Measurements from ENCODE around the gene VIL1.

VIL1 gene

DNA sequence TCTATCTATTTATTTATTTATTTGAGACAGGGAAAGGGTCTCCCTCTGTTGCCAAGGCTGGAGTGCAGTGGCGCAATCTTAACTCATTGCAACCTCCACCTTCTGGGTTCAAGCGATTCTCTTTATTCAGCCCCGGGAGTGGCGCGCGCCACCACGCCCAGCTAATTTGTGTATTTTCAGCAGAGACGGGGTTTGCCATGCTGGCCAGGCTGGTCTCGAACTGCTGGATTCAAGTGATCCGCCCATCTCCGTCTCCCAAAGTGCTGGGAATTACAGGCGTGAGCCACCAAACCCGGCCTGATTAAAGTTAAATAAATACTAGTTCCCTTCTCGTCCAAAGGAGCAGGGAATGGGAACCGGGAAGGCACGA lies 23.5 kb upstream of the VIL1 start:
- DNase-seq (ENCODE audit: extremely low read depth, insufficient read length) = no peak
- Histone ChIP-seq H3K27me3 (replicated peaks; ENCODE audit: control insufficient read depth, insufficient read depth, low read length) (no peaks in the 10 kb centered on the region), H3K36me3 (ENCODE audit: control insufficient read depth, insufficient read depth, low read length) (no peaks in the 10 kb centered on the region), H3K4me3 (replicated peaks; ENCODE audit: low read depth, low read length) (peak overlapping the region; percentile 48)
- TF ChIP-seq, protein P1, sequence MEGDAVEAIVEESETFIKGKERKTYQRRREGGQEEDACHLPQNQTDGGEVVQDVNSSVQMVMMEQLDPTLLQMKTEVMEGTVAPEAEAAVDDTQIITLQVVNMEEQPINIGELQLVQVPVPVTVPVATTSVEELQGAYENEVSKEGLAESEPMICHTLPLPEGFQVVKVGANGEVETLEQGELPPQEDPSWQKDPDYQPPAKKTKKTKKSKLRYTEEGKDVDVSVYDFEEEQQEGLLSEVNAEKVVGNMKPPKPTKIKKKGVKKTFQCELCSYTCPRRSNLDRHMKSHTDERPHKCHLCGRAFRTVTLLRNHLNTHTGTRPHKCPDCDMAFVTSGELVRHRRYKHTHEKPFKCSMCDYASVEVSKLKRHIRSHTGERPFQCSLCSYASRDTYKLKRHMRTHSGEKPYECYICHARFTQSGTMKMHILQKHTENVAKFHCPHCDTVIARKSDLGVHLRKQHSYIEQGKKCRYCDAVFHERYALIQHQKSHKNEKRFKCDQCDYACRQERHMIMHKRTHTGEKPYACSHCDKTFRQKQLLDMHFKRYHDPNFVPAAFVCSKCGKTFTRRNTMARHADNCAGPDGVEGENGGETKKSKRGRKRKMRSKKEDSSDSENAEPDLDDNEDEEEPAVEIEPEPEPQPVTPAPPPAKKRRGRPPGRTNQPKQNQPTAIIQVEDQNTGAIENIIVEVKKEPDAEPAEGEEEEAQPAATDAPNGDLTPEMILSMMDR (IDR thresholded peaks at IDR 0.05; ENCODE audit: insufficient read depth, low read length, poor library complexity, severe bottlenecking) = no peak

DNA sequence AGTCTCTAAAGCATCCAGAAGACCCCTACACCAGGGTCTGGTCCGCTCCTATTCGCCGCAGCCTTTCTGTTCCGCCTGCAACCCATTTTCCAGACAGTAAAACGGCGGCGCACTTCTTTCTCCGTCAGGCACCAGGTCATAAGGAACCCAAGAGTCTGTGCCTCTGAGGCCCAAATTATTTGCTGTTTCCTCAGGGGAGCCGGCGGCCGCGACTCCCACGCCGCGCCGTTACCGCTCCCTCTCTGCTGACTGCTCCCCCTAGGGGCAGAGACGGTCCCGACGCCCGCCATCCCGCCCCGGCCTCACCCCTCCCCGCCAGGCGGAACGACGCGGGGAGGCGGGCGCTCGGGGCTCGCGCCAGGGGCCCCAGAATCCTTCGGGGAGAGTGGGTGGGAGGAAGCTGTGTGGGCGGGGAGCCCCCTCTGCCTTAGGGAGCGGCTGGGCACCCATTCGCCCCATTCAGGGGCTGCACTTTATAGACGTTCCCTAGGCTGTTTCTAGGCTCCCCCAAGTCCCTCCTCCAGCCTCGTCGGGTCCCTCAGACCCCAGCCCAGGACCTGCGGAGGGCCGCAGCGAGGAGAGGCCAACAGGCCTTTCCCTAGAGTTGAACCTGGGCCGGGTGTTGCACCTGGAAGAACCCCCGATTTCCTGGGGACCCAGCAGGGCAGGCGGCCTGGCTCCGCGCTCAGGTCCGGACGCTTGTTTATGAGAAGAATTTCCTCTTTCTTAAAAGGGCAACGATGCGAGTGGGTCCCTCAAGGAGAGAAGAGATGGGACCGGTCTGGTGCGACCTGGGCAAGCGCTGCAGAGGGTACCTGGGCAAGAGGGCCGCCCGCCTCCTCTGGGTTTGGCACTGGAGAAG lies 22.9 kb upstream of the VIL1 start:
- no peaks in the 10 kb centered on the region for H3K27me3 ChIP-seq (replicated peaks; ENCODE audit: control insufficient read depth, insufficient read depth, low read length)
- H3K36me3 ChIP-seq (ENCODE audit: control insufficient read depth, insufficient read depth, low read length) = no peaks in the 10 kb centered on the region
- TF ChIP-seq, protein P1 (IDR thresholded peaks at IDR 0.05; ENCODE audit: insufficient read depth, low read length, poor library complexity, severe bottlenecking) = peak; percentile 83
- peak overlapping the region; percentile 78 for H3K4me3 ChIP-seq (replicated peaks; ENCODE audit: low read depth, low read length)
- peak; percentile 98 for DNase-seq (ENCODE audit: extremely low read depth, insufficient read length)

DNA sequence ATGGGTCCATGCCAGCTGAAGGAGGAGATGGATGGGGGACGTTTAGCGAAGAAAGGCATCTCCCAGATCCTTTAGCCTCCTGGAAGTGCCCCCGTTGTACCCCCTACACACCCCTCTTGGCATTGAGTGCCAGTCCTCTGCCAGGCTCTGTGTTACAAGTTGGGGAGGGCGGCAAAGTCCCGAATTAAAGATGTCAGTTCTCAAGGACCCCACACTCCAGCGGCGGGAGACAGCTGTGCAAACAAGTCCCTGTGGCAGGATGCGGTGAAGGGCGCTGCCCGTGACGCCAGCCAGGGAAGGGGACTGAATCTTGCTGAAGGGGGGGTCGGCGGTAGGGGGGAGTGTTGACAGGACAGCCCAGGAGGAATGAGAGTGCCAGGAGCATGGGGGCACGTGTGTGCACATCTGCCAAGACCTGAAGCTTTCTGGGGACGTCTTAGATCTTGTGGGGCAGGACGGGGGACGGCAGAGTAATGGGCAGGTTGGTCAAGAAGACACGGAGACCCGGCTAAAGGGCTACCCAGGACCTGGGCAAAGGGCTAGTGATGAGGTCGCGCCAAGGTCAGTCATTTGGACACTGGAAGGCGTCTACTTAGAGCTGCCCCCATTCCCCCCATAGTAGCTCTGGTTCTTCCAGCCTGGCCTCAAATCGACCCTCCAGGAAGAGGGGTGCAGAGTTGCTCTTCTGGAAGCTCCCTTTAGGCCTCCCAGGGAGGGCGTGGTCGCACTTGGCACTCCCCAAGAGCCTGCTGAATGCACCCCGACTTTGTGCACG lies 22.0 kb upstream of the VIL1 start:
- peak; percentile 77 for DNase-seq (ENCODE audit: extremely low read depth, insufficient read length)
- H3K36me3 ChIP-seq (ENCODE audit: control insufficient read depth, insufficient read depth, low read length) = no peaks in the 10 kb centered on the region
- no peaks in the 10 kb centered on the region for H3K27me3 ChIP-seq (replicated peaks; ENCODE audit: control insufficient read depth, insufficient read depth, low read length)
- H3K4me3 ChIP-seq (replicated peaks; ENCODE audit: low read depth, low read length) = peak overlapping the region; percentile 78
- TF ChIP-seq, protein P1 (IDR thresholded peaks at IDR 0.05; ENCODE audit: insufficient read depth, low read length, poor library complexity, severe bottlenecking) = no peak

DNA sequence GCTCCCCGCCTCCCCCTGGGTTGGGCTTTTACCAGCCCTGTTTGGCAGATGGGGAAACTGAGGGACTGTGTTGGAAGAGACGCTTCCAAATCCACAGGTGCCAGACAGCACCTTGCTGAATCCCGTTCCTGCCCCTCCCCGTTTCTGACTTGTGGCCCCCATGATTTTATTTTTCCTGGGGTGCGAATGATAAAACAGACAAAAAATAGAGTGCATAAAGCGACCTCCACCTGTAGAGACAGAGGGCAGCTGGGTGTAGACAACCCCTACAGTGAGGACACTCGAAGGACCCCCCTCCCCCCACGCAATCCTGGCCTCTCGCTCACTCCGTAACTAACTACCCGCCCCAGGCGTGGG lies 21.5 kb upstream of the VIL1 start:
- TF ChIP-seq, protein P1 (IDR thresholded peaks at IDR 0.05; ENCODE audit: insufficient read depth, low read length, poor library complexity, severe bottlenecking) = no peak
- Histone ChIP-seq H3K36me3 (ENCODE audit: control insufficient read depth, insufficient read depth, low read length) (peaks cover 3% of the 10 kb centered on the region), H3K27me3 (replicated peaks; ENCODE audit: control insufficient read depth, insufficient read depth, low read length) (no peaks in the 10 kb centered on the region), H3K4me3 (replicated peaks; ENCODE audit: low read depth, low read length) (peak overlapping the region; percentile 78)
- DNase-seq (ENCODE audit: extremely low read depth, insufficient read length) = no peak

DNA sequence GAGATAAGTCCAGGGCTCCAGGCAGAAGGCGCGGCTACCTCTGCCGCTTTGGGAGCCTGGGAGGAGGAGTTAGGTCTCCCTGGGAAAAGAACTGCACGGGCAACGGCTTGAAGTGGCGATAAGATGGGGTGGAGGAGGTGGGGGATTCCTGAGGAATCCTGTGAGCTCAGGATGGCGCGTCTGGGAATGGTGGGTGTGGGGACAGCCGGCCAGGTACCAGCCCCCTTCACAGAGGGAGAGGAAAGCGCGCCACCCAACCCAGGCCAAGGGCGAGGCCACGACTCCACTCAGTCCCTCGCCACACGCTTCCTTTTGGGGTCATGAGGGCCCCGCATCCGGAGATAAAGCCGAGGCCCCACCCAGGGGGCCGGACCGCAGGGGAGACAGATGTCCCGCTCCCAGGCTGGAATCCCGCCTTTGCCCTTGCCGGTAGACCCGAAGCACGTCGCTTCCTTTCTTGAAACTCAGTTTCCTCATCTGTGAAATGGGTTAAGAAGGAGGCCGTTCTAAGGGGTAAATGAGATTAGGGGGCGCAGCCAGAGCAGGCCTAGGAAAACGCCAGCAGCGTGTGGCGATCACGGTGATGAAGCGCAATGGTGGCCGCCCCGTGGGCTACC lies 21.0 kb upstream of the VIL1 start:
- Histone ChIP-seq H3K4me3 (replicated peaks; ENCODE audit: low read depth, low read length) (peak overlapping the region; percentile 78), H3K36me3 (ENCODE audit: control insufficient read depth, insufficient read depth, low read length) (peaks cover 3% of the 10 kb centered on the region)
- peak; percentile 85 for DNase-seq (ENCODE audit: extremely low read depth, insufficient read length)

More for the DNA sequence above, 21.0 kb upstream of the VIL1 start:
- no peaks in the 10 kb centered on the region for H3K27me3 ChIP-seq (replicated peaks; ENCODE audit: control insufficient read depth, insufficient read depth, low read length)
- TF ChIP-seq, protein P1 (IDR thresholded peaks at IDR 0.05; ENCODE audit: insufficient read depth, low read length, poor library complexity, severe bottlenecking) = no peak

Data from GM06990 (cell line).